GM21619 (cell line): ENCODE data around the gene BRD2.
"Not testable (repeated sequence)": the region's sequence is repeated elsewhere in the genome, so short reads cannot be mapped to it uniquely, and the experiment has no call there.

Experiments used
- ATAC-seq: cut with Tn5 transposase; IDR thresholded peaks from one replicate; pipeline ENCODE4 v1.9.1; 2021; ENCODE audit not compliant: unreplicated experiment

Gene BRD2

GRCh38 chr6:32968093-32968866 is at the start of gene BRD2:
Gene BRD2, plus strand, starts transcription at chr6:32968594. Its CDS starts 4,305 bp downstream, at chr6:32972899.
- peak; percentile 28 for ATAC-seq

- no peak for ATAC-seq
Measured at GRCh38 chr6:32920715-32921114, 47.7 kb upstream of the BRD2 start.

- ATAC-seq = no peak
Measured at GRCh38 chr6:32922083-32922482, 46.3 kb upstream of the BRD2 start.

- no peak for ATAC-seq
Measured at GRCh38 chr6:32931211-32931610, 37.2 kb upstream of the BRD2 start.

GRCh38 chr6:32932132-32932868 is 36.1 kb upstream of the BRD2 start:
- no peak for ATAC-seq

GRCh38 chr6:32933661-32934085 is 34.7 kb upstream of the BRD2 start:
- ATAC-seq = no peak

- no peak for ATAC-seq
Measured at GRCh38 chr6:32935551-32936238, 32.7 kb upstream of the BRD2 start.

- ATAC-seq = no peak
Measured at GRCh38 chr6:32936239-32937152, 31.9 kb upstream of the BRD2 start.

- ATAC-seq = no peak
Measured at GRCh38 chr6:32937230-32937633, 31.2 kb upstream of the BRD2 start.

GRCh38 chr6:32938494-32938893 is 29.9 kb upstream of the BRD2 start:
- no peak for ATAC-seq

- peak; percentile 46 for ATAC-seq
Measured at GRCh38 chr6:32940656-32941213, 27.7 kb upstream of the BRD2 start, which contains the start of gene HLA-DMB. Gene HLA-DMB, minus strand, starts transcription at chr6:32941028. Its CDS starts 221 bp downstream, at chr6:32940807.

- ATAC-seq = peak; percentile 52
Measured at GRCh38 chr6:32941214-32941768, 27.1 kb upstream of the BRD2 start.

GRCh38 chr6:32942555-32943123 is 25.8 kb upstream of the BRD2 start:
- not testable (repeated sequence) for ATAC-seq

GRCh38 chr6:32943864-32944649 is 24.3 kb upstream of the BRD2 start:
- ATAC-seq = peak; percentile 37

- no peak for ATAC-seq
Measured at GRCh38 chr6:32945108-32945760, 23.2 kb upstream of the BRD2 start.

GRCh38 chr6:32945953-32946352 is 22.4 kb upstream of the BRD2 start:
- ATAC-seq = no peak

GRCh38 chr6:32946893-32947292 is 21.5 kb upstream of the BRD2 start:
- ATAC-seq = no peak
